ENCODE measurements around the gene ACSL1. TPM values are rescaled to one million over a fixed set of nuclear protein-coding genes. Genes with fewer than 3 reads are reported as not detected.

ACSL1 gene
- total RNA-seq, 1 donor from 2014 or later: 6.4 TPM

DNA sequence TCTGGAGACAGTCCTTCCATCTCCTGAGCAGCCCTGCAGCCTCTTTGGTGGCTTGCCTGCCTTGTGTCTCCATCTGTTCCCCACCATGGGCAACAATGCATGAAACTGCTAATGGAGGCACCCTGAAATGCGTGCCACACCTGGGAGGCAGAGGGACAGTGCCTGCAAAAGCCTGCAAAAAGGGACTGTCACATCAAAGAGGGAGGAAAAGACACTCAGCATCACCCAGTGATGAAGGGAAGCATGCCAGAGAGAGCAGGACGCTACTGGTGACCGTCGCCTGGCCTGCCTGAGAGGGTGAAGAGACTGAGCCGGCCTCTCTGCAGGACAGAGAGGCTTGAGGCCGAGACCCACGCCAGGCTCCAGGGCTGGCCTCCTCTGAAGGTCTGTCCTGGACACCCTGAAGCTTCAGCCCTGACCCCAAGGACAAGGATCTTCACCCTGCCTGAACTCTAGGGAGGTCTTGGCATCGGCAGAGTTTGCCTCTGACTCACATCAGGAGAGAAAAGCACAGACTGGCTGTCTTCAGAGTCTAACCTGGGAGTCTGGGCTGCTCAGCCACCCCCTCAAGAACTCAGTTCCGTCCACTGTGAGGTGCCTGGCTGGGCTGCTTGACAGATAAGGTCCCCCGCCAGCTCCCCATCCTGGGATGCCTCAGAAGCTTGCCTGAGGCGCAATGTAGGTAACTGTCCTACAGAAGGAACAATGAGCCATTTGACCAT lies 8.1 kb downstream of the ACSL1 start:
- no peak overlapping the region for H3K4me3 Mint-ChIP-seq (ENCODE audit: low read depth)

DNA sequence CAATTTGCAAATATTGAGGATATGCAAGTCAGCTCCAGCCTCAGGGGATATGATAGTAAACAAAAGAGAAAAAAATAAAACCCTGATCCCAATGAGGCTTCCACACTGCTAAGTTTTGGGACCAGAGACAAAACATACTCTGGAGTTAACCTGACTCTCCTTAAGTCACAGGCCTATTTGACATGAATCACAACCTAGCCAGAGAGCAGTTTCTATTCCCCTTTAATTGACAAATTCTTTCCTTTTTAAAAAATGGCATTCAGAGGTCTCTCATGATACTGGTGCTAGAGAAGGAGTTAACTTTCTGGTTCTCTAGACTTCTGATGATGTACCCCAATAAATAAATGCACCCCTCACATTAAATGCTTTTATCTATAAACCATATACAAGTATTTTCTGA lies 8.8 kb downstream of the ACSL1 start:
- Mint-ChIP-seq H3K4me1 (ENCODE audit: low read depth) (peaks cover 29% of the 10 kb centered on the region), H3K36me3 (ENCODE audit: insufficient read depth) (no peaks in the 10 kb centered on the region), H3K9me3 (ENCODE audit: low read depth) (no peaks in the 10 kb centered on the region), H3K27me3 (peaks cover 30% of the 10 kb centered on the region), H3K4me3 (ENCODE audit: low read depth) (no peak overlapping the region), H3K27ac (no peak overlapping the region)
- TF ChIP-seq, protein P1, sequence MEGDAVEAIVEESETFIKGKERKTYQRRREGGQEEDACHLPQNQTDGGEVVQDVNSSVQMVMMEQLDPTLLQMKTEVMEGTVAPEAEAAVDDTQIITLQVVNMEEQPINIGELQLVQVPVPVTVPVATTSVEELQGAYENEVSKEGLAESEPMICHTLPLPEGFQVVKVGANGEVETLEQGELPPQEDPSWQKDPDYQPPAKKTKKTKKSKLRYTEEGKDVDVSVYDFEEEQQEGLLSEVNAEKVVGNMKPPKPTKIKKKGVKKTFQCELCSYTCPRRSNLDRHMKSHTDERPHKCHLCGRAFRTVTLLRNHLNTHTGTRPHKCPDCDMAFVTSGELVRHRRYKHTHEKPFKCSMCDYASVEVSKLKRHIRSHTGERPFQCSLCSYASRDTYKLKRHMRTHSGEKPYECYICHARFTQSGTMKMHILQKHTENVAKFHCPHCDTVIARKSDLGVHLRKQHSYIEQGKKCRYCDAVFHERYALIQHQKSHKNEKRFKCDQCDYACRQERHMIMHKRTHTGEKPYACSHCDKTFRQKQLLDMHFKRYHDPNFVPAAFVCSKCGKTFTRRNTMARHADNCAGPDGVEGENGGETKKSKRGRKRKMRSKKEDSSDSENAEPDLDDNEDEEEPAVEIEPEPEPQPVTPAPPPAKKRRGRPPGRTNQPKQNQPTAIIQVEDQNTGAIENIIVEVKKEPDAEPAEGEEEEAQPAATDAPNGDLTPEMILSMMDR (IDR thresholded peaks at IDR 0.05; ENCODE audit: unreplicated experiment): no peak
- DNase-seq (ENCODE audit: low spot score, unreplicated experiment): no peak

More for the DNA sequence above, 8.1 kb downstream of the ACSL1 start:
- TF ChIP-seq, protein P1 (IDR thresholded peaks at IDR 0.05; ENCODE audit: unreplicated experiment): no peak
- Mint-ChIP-seq H3K4me1 (ENCODE audit: low read depth) (peaks cover 26% of the 10 kb centered on the region), H3K36me3 (ENCODE audit: insufficient read depth) (no peaks in the 10 kb centered on the region), H3K9me3 (ENCODE audit: low read depth) (no peaks in the 10 kb centered on the region), H3K27ac (no peak overlapping the region), H3K27me3 (peaks cover 30% of the 10 kb centered on the region)
- DNase-seq (ENCODE audit: low spot score, unreplicated experiment): no peak

DNA sequence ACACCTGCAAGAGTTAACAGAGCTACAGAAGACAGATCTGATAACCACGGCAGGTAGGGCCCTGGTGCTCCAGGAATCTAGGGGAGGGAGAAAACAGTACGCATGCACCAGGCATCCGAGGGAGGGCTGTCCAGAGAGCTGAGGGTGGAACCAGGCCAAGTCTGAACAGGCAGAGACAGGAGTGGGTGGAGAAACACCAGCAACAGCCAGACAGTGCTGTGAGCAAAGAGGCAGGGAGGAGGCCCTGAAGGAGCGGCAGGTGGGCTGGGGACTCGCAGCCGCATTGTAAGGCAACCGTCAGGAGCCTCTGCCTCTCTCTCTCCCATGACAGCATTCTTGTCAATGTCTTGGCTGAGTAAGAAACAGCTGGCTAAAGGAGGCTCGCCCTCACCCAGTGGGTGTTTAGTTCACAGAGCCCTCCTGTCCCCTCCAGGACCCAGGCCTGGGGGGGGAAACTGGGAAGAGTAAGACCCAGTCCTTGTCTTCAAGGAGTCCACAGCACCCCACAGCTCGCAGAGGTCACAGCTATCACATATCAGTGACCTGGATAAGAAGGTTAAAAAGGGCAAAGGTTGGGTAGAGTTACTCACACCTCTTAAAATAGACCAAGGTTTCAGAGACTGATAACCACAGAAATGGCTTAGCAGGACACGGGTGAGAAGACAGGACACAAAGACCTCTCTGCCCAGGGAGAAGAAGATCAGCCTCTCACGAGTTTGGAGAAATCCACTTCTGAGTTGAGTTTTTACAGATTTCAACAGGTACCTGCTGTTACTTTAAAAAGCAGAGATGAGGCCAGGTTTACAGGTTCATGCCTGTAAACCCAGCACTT lies 10.5 kb downstream of the ACSL1 start:
- no peaks in the 10 kb centered on the region for H3K9me3 Mint-ChIP-seq (ENCODE audit: low read depth)
- H3K27me3 Mint-ChIP-seq: peaks cover 33% of the 10 kb centered on the region
- H3K36me3 Mint-ChIP-seq (ENCODE audit: insufficient read depth): no peaks in the 10 kb centered on the region
- H3K4me3 Mint-ChIP-seq (ENCODE audit: low read depth): peak overlapping the region; percentile 2
- TF ChIP-seq, protein P1 (IDR thresholded peaks at IDR 0.05; ENCODE audit: unreplicated experiment): no peak
- DNase-seq (ENCODE audit: low spot score, unreplicated experiment): peak; percentile 37
- H3K4me1 Mint-ChIP-seq (ENCODE audit: low read depth): peaks cover 29% of the 10 kb centered on the region
- peak overlapping the region; percentile 77 for H3K27ac Mint-ChIP-seq

DNA sequence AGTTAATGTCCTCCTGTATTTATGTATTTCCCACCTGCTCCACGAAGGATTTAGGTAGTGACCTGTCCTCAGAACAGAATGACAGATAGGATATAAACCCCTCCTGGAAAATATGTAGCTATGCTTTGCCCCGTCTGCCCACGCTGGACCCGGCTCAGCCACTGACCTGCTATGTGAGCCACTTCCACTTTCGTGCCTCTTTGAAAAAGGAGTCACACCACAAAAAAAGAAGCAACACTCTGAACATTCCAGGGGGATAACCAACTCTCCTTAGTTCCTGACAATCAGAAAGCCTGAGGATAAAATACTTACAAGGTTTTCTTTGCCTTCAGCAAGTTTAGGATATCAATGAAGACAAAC lies 11.1 kb downstream of the ACSL1 start:
- TF ChIP-seq, protein P1 (IDR thresholded peaks at IDR 0.05; ENCODE audit: unreplicated experiment): no peak
- peak overlapping the region; percentile 2 for H3K4me3 Mint-ChIP-seq (ENCODE audit: low read depth)
- H3K27ac Mint-ChIP-seq: peak overlapping the region; percentile 68
- peaks cover 33% of the 10 kb centered on the region for H3K27me3 Mint-ChIP-seq
- no peaks in the 10 kb centered on the region for H3K9me3 Mint-ChIP-seq (ENCODE audit: low read depth)
- DNase-seq (ENCODE audit: low spot score, unreplicated experiment): no peak
- H3K36me3 Mint-ChIP-seq (ENCODE audit: insufficient read depth): no peaks in the 10 kb centered on the region
- peaks cover 29% of the 10 kb centered on the region for H3K4me1 Mint-ChIP-seq (ENCODE audit: low read depth)

DNA sequence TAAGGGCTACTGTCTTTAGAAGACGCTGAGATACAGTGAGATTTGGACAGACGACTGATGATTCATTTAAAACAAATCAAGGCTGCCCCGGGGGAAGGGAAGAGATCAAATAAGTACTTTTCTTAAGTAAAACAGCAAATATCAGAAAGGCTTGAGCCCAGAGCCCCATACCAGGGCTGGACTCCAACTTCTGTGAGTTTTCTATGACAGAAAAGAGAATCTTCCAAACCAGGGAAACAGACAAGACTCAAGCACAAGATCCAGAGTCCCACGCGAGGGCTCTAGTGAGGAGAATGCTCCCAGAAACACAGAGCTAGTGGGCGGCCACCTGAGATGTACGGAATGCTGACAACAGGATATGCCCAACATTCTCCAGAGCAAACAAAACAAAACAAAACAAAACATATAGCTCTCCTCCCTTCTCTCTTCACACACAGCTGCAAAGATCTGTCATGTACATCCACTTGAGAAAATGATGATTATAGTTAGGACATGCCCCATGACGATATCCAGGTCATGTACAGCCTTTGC lies 13.1 kb downstream of the ACSL1 start:
- Mint-ChIP-seq H3K36me3 (ENCODE audit: insufficient read depth) (no peaks in the 10 kb centered on the region), H3K9me3 (ENCODE audit: low read depth) (no peaks in the 10 kb centered on the region), H3K27me3 (peaks cover 29% of the 10 kb centered on the region), H3K4me1 (ENCODE audit: low read depth) (peaks cover 38% of the 10 kb centered on the region), H3K4me3 (ENCODE audit: low read depth) (no peak overlapping the region), H3K27ac (no peak overlapping the region)
- TF ChIP-seq, protein P1 (IDR thresholded peaks at IDR 0.05; ENCODE audit: unreplicated experiment): no peak
- DNase-seq (ENCODE audit: low spot score, unreplicated experiment): no peak
